NCI-H82 treated with DMSO at 0.1 percent for 48 hours (cell line): ENCODE results near the gene VGLL3.

Experiments used
- DNase-seq: peaks from one replicate; lab custom pipeline; 2025; ENCODE audit not compliant: unreplicated experiment; lab: John Stamatoyannopoulos, UW

The VGLL3 gene

GRCh38 chr3:86951322-86951721, 39.6 kb downstream of the VGLL3 start:
- DNase-seq: no peak

DNA sequence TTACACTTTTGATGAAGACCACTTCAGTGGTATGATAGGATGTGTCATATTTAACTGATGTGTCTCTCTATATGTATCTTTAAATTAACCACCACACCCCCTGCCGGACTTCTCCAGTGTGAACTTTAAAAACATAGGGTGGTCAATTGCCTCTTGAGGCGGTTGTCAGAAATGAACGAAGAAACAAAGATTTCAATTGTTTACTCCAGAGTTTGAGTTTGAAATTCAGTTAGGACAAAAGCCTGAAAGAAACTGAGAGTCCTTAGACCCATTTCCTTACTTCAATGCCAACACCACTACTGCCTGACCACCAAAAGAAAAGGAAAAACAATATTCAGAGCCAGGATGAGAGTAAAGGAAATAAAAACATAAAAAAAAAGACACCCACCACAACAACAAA, 40.2 kb downstream of the VGLL3 start:
- DNase-seq: no peak

- DNase-seq: no peak
These were observed 41.1 kb downstream of the VGLL3 start for GRCh38 chr3:86949850-86950249.

GRCh38 chr3:86948822-86949221, 42.1 kb downstream of the VGLL3 start:
- no peak for DNase-seq

DNA sequence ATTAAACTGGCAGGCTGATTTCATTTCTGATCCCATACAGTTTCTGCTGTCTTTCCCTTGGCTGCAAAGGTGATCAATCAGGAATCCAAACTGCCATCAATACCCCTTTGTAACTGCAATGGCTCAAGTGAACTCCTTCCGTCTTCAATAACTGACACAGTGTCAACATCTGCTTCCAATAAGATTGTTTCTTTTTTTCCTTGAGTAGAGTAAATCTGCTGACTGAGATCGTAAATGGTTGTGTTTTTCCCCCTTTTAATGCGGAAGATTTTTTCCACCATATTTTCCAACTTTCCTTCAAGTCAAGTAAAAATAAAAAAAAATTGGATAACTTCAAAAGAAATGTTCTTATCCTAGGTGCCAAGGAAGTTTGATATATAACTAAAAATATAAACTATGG, 48.7 kb downstream of the VGLL3 start:
- DNase-seq: no peak

DNA sequence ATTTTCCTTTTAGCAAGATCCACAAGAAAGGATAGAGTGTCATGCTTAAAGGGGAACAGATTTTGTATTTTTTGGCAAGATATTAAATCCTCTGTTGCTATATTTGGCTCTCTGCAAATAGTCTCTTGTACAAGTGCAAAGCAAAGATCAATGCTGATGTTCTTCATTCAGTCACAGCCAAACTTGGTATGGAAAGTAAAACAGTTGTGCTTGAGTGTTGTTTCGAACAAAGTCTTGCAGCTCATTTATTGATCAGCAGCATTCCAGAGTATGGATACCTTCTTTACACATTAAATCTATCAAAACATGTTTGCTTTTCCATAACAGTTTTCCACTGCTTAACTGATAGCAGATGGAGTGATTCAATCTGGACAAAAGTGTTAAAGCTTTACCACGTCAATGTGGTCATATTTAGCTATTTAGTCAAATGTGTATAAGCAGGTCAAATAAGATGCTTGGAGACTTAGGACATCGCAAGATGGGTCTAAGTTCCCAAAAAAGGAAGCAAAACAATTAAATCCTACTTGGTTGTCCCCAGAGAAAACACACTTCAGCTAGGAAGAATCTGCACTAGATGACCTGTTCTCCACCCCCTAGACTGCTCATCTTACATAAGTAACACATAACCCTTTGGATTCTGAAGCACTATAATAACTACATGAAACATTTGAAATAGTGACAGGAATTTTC, 52.4 kb downstream of the VGLL3 start:
- no peak for DNase-seq

DNA sequence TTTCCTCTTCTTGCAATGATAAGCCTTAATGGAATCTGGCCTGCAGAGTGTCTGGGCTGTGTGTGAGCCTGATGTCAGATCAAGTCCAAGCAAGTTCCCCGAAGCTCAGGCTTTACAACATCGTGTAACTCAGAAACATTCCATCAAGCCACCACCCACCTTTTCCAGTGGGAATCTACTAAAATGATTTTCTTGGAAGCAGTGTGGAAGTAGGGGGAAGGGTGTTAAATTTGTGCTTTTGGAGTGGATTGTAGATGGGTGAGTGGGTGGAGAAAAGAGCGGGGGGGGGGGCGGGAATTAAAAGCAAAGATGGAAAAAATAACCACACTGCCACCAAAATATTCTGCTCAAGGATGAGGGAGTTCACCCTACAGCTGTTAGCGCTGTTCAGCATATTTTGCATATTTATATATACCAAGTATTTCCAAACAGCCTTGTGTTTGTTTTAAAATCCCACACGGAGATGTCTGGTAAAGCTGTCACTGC, 53.6 kb downstream of the VGLL3 start:
- DNase-seq: no peak

GRCh38 chr3:86934851-86935250, 56.1 kb downstream of the VGLL3 start:
- DNase-seq: no peak

DNA sequence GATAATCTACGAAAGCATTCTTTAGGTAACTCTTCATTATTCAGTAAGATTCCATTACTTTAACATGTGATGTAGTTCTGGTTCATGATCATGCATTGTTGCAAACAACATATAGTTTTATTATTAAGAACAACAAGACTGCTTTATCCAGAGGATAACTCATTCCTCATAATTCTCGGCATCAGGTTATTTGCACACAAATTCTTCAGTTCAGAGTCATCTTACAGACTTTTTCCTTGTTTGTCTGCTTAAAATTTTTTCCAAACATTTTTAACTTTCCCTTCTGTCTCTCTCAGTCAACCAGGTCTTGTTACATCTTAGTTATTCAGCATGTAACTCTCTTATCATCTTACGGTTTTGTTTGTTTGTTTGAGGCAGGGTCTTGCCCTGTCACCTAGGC, 60.1 kb downstream of the VGLL3 start:
- no peak for DNase-seq

GRCh38 chr3:86930181-86930580, 60.8 kb downstream of the VGLL3 start:
- DNase-seq: no peak

DNA sequence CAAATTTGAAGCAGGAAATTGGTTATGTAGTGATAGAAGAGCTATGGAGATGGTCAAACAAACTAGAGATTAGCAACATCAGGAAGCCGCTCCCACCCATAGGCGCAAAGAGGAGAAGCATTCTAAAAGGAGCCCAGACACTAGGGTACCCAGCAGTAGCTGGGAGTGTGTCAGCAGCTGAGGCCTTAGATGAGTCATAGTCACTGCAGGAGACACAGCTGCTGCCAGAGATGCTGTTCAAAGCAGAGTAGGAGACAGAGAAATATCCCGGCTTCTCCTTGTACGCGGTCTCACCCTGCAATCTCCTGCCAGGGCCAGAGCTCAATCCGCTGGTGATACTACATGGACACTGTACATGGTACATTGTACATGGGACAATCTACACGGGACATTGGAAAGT, 61.9 kb downstream of the VGLL3 start:
- no peak for DNase-seq

- peak; percentile 34 for DNase-seq
These were observed 67.9 kb downstream of the VGLL3 start for GRCh38 chr3:86923071-86923491.

DNA sequence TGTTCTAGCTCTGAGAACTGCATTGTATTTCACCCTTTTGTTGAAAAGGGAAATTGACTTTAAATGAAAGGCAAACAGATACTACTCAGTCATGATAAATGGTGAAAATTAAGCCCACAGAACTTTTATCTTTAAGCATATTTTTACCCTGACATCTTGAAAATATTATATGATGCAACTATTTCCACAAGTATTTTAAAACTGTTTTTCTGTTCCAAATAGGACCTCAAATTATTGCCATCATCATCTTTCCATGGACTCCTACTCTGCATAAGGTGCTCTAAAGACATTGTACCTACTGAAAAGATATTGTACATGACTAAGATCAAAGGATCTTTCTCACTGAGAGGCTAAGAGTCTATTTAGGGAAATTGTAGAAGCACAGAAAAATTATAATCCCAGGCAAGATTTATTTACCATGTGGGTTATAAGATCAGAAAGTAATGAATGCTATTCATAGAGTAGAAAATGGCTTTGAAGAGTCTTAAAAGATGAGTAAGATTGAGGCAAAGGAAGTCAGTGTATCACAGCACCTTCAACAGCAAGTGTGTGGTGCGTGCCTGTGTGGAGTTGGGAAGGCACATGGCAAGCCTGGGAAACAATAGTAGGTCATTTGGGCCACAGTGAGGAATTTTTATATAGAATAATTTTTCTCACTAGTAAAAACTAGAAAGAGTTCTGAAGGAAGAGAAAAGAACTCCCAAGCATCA, 68.8 kb downstream of the VGLL3 start:
- no peak for DNase-seq

- DNase-seq: no peak
These were observed 76.3 kb downstream of the VGLL3 start for GRCh38 chr3:86914670-86915069.

- no peak for DNase-seq
These were observed 77.8 kb downstream of the VGLL3 start for GRCh38 chr3:86913160-86913559.

GRCh38 chr3:86895202-86895601, 95.7 kb downstream of the VGLL3 start:
- no peak for DNase-seq

- DNase-seq: no peak
These were observed 100.1 kb downstream of the VGLL3 start for GRCh38 chr3:86890741-86891396.
